Eye (tissue), 1 donor: ENCODE measurements around the gene SLA2.
A peak's percentile ranks its signal among the peaks of the same experiment; 100 is the strongest.

Experiments used
- DNase-seq: peaks from one replicate; pipeline ENCODE4 v3.0.0-alpha.2; 2015

SLA2 gene

GRCh38 chr20:36607586-36608387 is 38.2 kb downstream of the SLA2 start:
- no peak for DNase-seq

GRCh38 chr20:36606158-36607066 is 39.6 kb downstream of the SLA2 start:
- no peak for DNase-seq

- peak; percentile 100 for DNase-seq
These were observed 40.4 kb downstream of the SLA2 start, which contains the start of gene RAB5IF for GRCh38 chr20:36605399-36606157. Gene RAB5IF (plus strand): TSS chr20:36605779. CDS start chr20:36605952, 173 bp downstream.

GRCh38 chr20:36604952-36605398 is 41.0 kb downstream of the SLA2 start:
- DNase-seq = no peak

- DNase-seq = no peak
These were observed 44.5 kb downstream of the SLA2 start for GRCh38 chr20:36601540-36601939.

- no peak for DNase-seq
These were observed 46.1 kb downstream of the SLA2 start for GRCh38 chr20:36599912-36600345.

GRCh38 chr20:36593347-36593929 is 52.6 kb downstream of the SLA2 start:
- no peak for DNase-seq

- peak; percentile 64 for DNase-seq
These were observed 53.9 kb downstream of the SLA2 start for GRCh38 chr20:36591854-36592641.

GRCh38 chr20:36591281-36591680 is 54.7 kb downstream of the SLA2 start:
- no peak for DNase-seq

- DNase-seq = no peak
These were observed 58.5 kb downstream of the SLA2 start for GRCh38 chr20:36587388-36588070.

GRCh38 chr20:36585410-36586125 is 60.4 kb downstream of the SLA2 start:
- no peak for DNase-seq

- DNase-seq = no peak
These were observed 61.9 kb downstream of the SLA2 start for GRCh38 chr20:36584018-36584481.

- no peak for DNase-seq
These were observed 63.2 kb downstream of the SLA2 start for GRCh38 chr20:36582821-36583220.

GRCh38 chr20:36582322-36582721 is 63.7 kb downstream of the SLA2 start:
- DNase-seq = no peak

GRCh38 chr20:36579996-36580545 is 65.9 kb downstream of the SLA2 start:
- no peak for DNase-seq

- DNase-seq = no peak
These were observed 67.5 kb downstream of the SLA2 start for GRCh38 chr20:36578356-36579041.

GRCh38 chr20:36576081-36576445 is 69.9 kb downstream of the SLA2 start:
- no peak for DNase-seq

GRCh38 chr20:36574366-36575135 is 71.4 kb downstream of the SLA2 start:
- DNase-seq = peak; percentile 83
